AG10803 (cell line): Measurements from ENCODE around the gene SLF2.

Source experiments
- DNase-seq: peaks from one replicate; pipeline ENCODE4 v3.0.0; 2010; ENCODE audit warnings: low read depth
- H3K4me3 ChIP-seq: 2 replicates; pipeline ENCODE4 v1.5.1; 2011; ENCODE audit warnings: mild to moderate bottlenecking, low read length, control low read depth
- TF ChIP-seq, protein P1 (sequence below): conservative IDR thresholded peaks from 2 replicates; pipeline ENCODE4 v1.5.1; 2011; ENCODE audit warnings: mild to moderate bottlenecking, low read length, control low read depth, inconsistent platforms

SLF2 gene

DNA sequence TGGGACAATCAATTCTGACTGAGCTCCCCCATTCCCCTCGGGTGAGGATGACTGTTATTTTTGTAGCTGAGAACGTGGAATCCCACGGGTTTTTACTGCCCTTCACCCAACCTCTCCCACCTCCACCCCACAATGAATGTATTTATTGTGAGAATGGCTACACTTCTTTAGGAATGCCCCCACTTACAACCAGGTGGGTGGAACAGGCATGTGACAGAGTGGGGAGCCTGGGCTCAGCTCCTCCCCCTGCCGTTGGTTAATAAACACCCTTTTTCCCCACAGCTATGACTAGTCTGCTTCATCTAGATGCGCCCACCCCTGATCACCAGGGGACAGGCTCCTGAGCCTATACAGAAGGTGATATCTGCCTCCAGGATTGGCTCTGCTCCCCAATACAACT is 72.6 kb downstream of the SLF2 start:
- no peak overlapping the region for H3K4me3 ChIP-seq
- DNase-seq, result no peak
- TF ChIP-seq, protein P1, sequence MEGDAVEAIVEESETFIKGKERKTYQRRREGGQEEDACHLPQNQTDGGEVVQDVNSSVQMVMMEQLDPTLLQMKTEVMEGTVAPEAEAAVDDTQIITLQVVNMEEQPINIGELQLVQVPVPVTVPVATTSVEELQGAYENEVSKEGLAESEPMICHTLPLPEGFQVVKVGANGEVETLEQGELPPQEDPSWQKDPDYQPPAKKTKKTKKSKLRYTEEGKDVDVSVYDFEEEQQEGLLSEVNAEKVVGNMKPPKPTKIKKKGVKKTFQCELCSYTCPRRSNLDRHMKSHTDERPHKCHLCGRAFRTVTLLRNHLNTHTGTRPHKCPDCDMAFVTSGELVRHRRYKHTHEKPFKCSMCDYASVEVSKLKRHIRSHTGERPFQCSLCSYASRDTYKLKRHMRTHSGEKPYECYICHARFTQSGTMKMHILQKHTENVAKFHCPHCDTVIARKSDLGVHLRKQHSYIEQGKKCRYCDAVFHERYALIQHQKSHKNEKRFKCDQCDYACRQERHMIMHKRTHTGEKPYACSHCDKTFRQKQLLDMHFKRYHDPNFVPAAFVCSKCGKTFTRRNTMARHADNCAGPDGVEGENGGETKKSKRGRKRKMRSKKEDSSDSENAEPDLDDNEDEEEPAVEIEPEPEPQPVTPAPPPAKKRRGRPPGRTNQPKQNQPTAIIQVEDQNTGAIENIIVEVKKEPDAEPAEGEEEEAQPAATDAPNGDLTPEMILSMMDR, result no peak

DNA sequence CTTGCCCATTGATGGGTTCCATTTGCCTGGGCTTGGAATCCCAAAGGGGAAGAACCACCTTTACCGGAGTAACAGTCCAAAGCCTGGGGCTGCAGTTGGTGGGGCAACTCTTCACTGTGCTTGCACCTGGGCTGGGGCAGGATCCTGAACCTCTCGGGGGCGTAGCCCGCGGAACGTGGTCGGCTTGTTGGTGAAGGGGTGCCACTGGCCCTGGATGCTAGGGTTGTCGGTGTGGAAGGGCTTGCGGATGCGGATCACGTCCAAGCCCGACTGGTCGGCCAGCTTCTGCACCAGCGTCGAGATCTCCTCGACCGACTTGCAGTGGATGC is 73.8 kb downstream of the SLF2 start:
- no peak for DNase-seq
- H3K4me3 ChIP-seq, result peak overlapping the region; percentile 98
- TF ChIP-seq, protein P1, result no peak

DNA sequence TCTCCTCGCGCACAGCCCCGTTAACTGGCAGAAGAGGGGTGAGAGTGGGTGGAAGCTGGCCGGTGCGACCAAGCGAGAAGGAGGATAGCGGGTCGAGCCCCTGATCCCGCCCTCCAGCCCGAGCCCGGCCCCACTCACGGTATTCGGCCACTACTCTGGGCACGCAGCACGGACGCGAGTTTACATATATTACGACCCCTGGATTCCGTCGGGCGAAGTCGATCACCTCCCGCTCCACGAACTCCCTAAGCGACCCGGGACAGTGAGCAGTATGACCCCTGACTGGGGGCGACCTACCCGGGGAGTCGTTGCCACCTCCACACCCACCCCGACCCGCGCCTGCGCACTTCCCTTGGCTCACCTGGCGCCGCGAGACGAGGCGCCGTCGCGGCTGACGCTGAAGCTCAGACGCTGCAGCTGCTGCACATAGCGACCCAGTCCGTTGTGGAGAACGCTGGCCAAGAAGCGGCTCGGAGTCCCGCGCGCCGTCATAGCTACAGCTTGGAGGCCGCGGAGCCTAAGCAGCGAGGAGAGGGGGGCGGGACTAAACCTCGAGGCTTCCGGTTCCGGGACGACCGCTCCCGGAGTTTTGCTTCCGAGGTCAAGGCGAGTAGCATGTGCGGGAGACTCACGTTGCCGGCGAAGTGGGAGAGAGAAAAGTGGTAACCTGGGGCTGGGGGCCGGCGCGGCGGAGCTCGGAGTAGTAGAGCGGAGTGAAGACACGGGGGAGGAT is 74.4 kb downstream of the SLF2 start, which contains the start of the genes MRPL43 and TWNK:
TSS of gene MRPL43 (minus strand) at position 546 of the 733 bp plus-strand sequence. CDS start at position 492, 54 bp downstream.
TSS of gene TWNK (plus strand) at position 592 of the 733 bp plus-strand sequence. CDS start 668 bp downstream, outside the sequence.
- peak; percentile 61 for DNase-seq
- peak within 1 kb of the TSS; percentile 98 for H3K4me3 ChIP-seq
- TF ChIP-seq, protein P1, result no peak

DNA sequence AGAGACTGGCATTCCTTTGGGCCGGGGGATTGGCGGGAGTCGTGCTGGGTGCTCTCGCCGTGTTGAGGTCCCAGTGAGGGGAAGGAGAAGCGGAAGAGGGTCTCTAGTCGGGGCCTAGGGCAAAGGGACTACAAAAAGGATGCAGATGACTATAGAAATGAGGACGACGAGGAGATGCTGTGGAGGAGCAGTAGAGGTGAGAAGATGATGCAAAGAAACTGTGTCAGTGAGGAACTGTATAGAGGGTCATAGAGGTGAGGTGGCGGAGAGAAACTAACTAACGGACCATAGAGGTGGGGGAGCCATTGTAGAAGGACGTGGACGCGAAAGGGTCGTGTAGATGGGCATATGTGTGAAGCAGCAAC is 74.9 kb downstream of the SLF2 start:
- DNase-seq, result no peak
- H3K4me3 ChIP-seq, result peak overlapping the region; percentile 98
- TF ChIP-seq, protein P1, result no peak

DNA sequence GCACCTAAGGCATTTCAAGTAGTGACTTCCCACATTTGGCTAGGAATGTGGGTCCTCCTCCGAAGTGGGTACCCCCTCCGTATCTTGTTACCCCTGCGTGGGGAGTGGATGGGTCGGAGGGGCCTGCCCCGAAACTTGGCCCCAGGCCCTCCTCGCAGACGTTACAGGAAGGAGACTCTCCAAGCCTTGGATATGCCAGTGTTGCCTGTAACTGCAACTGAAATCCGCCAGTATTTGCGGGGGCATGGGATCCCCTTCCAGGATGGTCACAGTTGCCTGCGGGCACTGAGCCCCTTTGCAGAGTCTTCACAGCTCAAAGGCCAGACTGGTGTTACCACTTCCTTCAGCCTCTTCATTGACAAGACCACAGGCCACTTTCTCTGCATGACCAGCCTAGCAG is 75.4 kb downstream of the SLF2 start:
- TF ChIP-seq, protein P1, result no peak
- DNase-seq, result no peak
- peak overlapping the region; percentile 98 for H3K4me3 ChIP-seq

DNA sequence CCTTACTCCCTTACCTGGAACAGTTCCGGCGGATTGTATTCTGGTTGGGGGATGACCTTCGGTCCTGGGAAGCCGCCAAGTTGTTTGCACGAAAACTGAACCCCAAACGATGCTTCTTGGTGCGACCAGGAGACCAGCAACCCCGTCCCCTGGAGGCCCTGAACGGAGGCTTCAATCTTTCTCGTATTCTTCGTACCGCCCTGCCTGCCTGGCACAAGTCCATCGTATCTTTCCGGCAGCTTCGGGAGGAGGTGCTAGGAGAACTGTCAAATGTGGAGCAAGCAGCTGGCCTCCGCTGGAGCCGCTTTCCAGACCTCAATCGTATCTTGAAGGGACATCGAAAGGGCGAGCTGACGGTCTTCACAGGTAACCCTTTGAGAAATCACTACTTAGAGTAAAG is 76.3 kb downstream of the SLF2 start:
- TF ChIP-seq, protein P1, result no peak
- no peak overlapping the region for H3K4me3 ChIP-seq
- no peak for DNase-seq

DNA sequence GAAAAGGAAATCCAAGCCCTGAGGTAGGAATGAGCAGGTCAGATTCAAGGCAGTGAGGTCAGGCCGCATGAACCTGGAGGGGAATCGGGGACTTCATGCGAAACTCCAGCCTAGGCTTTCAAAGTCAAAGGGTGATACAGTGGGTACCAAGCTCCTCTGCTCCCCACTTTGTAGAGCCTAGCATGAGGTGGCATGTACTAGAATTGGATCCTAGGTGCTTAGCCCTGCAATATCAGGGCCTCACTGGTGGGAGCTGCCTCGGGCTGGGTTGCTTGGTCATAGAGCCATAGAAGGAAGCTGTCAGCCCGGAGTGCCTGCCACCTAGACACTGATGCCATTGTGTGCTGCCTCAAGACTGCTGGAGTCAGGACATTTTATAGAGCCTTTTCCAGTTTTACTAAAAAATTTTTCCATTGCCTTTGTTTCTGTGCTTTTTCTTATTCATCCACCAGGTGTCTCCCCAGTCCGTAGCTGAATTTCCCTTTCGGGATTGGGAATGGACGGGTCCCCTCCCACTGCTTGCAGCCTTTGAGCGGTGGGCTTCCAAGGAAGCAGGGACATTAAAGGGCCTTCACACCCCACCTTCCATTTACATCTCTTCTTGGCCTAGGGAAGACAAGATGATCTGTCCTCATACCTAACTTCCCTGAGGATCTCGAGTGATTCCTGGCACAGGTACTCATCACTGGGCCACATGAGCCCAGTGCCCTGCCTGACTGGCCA is 81.4 kb downstream of the SLF2 start:
- TF ChIP-seq, protein P1, result peak; percentile 74
- H3K4me3 ChIP-seq, result no peak overlapping the region
- DNase-seq, result peak; percentile 33
